ENCODE measurements around the gene QRICH2. TPM values are rescaled to one million over a fixed set of nuclear protein-coding genes. Genes with fewer than 3 reads are reported as not detected.

The QRICH2 gene
- total and polyA plus RNA-seq, 9 of the 15 experiments (the other 6 are each of a cell fraction or from before 2014, with no cell fraction given): 0.03 to 1.6 (median 0.81) TPM

GRCh38 chr17:76241204-76241538 is 66.9 kb downstream of the QRICH2 start (continued):
- TF ChIP-seq TOE1 (IDR thresholded peaks at IDR 0.05; ENCODE audit: borderline replicate concordance) (no peak), TOE1 (CRISPR knock-in tag; IDR thresholded peaks at IDR 0.05; ENCODE audit: borderline replicate concordance, low read depth) (no peak), ZFX (CRISPR knock-in tag; IDR thresholded peaks at IDR 0.05) (peak; percentile 57; the same call in 1 of the 2 replicates), ZHX1 (conservative IDR thresholded peaks at IDR 0.05; ENCODE audit: low read length) (no peak), GABPA (tag; conservative IDR thresholded peaks at IDR 0.05; ENCODE audit: low read depth) (peak; percentile 37; the same call in 1 of the 2 replicates), CREBBP (IDR thresholded peaks at IDR 0.05; ENCODE audit: low read depth, low read length) (no peak), ZNF699 (CRISPR knock-in tag; IDR thresholded peaks at IDR 0.05; ENCODE audit: insufficient replicate concordance) (no peak), SMAD4 (CRISPR knock-in tag; conservative IDR thresholded peaks at IDR 0.05) (no peak), VEZF1 (CRISPR knock-in tag; IDR thresholded peaks at IDR 0.05) (no peak), ZBTB1 (CRISPR knock-in tag; IDR thresholded peaks at IDR 0.05; ENCODE audit: borderline replicate concordance, low read depth) (no peak), XRCC4 (IDR thresholded peaks at IDR 0.05; ENCODE audit: extremely low read depth, insufficient read depth, insufficient read length) (no peak), RBM14 (IDR thresholded peaks at IDR 0.05; ENCODE audit: borderline replicate concordance, insufficient read depth, low read depth, low read length) (no peak), SRSF9 (IDR thresholded peaks at IDR 0.05; ENCODE audit: borderline replicate concordance, low read depth, low read length) (no peak), ETV5 (CRISPR knock-in tag; IDR thresholded peaks at IDR 0.05; ENCODE audit: low read depth) (no peak; the same call in 1 of the 2 replicates), EP400 (IDR thresholded peaks at IDR 0.05) (no peak), ELK1 (CRISPR knock-in tag; IDR thresholded peaks at IDR 0.05) (no peak), STAG1 (CRISPR knock-in tag; IDR thresholded peaks at IDR 0.05; ENCODE audit: borderline replicate concordance) (no peak), FOXA3 (CRISPR knock-in tag; conservative IDR thresholded peaks at IDR 0.05 in 1 of 2, IDR thresholded peaks at IDR 0.05 in 1 of 2) (no peak), ZNF24 (IDR thresholded peaks at IDR 0.05) (no peak), SRSF3 (IDR thresholded peaks at IDR 0.05; ENCODE audit: insufficient read depth, low read length) (no peak)

All from K562 (cell line).